Body of pancreas (tissue), 4 donors: ENCODE measurements around the gene MRPL27.
"Not testable (repeated sequence)": the region's sequence is repeated elsewhere in the genome, so short reads cannot be mapped to it uniquely, and the experiment has no call there.

Experiments used
- POLR2A ChIP-seq, 3 donors: fragments of 450-650 bp; IDR thresholded peaks; one replicate each; pipeline ENCODE4 v1.6.1; 2016; ENCODE audit warnings: antibody characterized with exemption in 3 of 3, mild to moderate bottlenecking in 2 of 3
- TF ChIP-seq, protein P1 (sequence below), 7 experiments: fragments of 450-650 bp in 4 of 7; fragments of 200-600 bp in 3 of 7; sonication (generic) in 3 of 7; IDR thresholded peaks; one replicate each; pipeline ENCODE4 v1.5.1; 2016 to 2019; ENCODE audit warnings: antibody characterized with exemption in 7 of 7

DNA sequence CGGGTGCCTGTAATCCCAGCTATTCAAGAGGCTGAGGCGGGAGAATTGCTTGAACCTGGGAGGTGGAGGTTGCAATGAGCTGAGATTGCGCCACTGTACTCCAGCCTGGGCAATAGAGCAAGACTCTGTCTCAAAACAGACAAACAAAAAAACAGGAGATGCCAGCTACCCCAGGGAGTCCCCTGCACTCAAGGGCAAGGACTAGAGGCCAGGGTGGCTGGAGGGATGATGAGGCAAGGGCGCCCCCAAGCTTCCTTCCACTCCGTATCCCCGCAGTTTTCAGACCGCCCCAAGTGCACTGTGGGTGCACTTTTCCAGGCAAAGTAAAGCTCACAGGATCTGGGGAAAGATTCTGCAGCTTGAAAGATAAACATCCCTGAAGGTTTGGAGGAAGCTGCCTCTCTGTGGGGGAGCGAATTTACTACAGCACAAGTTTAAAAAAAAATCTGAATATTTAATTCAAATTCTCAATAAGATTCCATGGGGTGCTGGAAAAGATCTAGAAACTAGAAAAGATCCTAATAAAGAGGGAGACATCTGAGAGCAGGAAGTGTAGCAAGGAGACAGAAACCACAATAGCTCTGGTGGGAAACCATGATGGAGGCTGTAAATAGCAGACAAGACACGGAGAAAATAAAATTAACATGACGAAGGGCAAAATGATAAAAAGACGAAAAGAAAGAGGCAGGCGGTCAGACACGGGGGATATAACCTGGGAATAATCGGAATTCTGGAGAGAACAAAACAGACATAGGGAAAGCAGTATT lies 39.5 kb downstream of the MRPL27 start:
- not testable (repeated sequence) for TF ChIP-seq POLR2A (IDR thresholded peaks at IDR 0.05)
- TF ChIP-seq, protein P1, sequence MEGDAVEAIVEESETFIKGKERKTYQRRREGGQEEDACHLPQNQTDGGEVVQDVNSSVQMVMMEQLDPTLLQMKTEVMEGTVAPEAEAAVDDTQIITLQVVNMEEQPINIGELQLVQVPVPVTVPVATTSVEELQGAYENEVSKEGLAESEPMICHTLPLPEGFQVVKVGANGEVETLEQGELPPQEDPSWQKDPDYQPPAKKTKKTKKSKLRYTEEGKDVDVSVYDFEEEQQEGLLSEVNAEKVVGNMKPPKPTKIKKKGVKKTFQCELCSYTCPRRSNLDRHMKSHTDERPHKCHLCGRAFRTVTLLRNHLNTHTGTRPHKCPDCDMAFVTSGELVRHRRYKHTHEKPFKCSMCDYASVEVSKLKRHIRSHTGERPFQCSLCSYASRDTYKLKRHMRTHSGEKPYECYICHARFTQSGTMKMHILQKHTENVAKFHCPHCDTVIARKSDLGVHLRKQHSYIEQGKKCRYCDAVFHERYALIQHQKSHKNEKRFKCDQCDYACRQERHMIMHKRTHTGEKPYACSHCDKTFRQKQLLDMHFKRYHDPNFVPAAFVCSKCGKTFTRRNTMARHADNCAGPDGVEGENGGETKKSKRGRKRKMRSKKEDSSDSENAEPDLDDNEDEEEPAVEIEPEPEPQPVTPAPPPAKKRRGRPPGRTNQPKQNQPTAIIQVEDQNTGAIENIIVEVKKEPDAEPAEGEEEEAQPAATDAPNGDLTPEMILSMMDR (IDR thresholded peaks at IDR 0.05): not testable (repeated sequence)
